SHP77 treated with DMSO at 0.1 percent for 48 hours (cell line): Measurements from ENCODE around the gene ALDH6A1.

Experiments
- DNase-seq: peaks from one replicate; lab custom pipeline; 2025; lab: John Stamatoyannopoulos, UW

Gene ALDH6A1

GRCh38 chr14:74049876-74050495, 34.3 kb downstream of the ALDH6A1 start:
- no peak for DNase-seq

DNA sequence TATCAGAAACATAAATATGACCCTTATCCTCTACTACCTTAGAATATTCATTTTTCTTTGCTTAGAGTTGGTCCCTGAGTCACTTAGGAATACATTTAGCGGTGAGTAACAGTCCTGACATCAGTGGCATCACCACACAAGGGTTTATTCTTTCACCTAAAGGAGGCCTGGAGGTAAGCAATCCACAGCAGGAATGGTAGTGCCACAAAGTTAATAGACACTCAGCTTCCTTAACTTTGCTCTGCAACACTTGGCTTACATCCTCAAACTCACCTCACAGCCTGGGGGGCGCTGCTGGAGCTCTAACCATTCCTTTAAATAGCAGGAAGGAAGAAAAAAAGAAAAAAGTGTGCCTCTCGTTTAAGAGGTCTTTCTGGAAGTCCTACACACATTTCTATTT, 36.0 kb downstream of the ALDH6A1 start:
- no peak for DNase-seq

GRCh38 chr14:74045522-74045921, 38.7 kb downstream of the ALDH6A1 start:
- DNase-seq, result no peak

GRCh38 chr14:74042296-74042695, 42.0 kb downstream of the ALDH6A1 start:
- DNase-seq, result no peak

DNA sequence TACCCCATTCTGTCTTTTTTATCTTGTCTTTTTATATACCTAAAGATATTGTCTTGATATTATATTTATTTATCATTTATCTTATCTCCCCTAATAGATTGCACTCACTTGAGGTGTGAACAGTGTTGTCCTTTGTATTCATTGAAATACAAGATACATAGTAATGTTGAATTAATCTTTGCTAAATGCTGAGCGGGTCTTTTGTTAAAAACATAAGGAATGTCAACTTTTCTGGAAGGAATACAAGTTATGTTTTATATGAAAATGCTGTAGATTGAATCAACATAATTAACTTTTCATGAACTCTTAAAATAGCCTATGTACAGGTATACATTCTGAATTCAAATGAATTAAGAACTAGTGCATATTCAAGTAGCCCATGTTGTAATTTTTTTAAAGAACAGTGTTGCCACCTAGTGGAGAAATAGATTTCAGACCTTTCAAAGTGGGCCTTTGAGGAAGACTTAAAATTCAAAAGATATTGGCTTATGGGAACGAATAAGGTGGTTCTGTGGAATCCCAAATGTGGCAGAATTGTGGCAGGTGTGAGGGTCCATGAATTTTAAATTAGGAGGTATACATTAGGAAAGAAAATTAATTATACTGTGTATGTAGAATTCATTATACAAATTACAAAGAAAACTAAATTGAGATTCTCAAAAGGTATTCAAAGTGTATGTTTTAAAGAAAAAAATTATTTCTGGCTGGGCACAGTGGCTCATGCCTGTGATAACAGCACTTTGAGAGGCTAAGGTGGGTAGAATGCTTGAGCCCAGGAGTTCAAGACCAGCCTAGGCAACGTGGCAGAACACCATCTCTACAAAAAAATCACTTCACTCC, 46.0 kb downstream of the ALDH6A1 start:
- DNase-seq, result peak; percentile 37

DNA sequence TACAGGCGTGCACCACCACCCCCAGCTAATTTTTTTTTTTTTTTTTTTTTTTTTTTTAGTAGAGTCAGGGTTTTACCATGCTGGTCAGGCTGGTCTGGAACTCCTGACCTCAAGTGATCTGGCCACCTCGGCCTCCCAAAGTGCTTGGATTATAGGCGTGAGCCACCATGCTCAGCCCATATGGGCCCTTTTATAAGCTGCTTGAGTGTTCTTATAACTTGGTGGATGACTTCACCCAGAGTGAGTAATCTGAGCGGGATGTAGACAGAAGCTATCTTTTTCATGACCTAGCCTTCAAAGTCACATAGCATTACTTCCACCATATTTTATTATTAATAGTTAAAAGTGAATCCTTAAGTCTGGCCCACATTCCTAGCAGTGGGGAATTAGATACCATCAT, 48.7 kb downstream of the ALDH6A1 start:
- DNase-seq, result no peak

DNA sequence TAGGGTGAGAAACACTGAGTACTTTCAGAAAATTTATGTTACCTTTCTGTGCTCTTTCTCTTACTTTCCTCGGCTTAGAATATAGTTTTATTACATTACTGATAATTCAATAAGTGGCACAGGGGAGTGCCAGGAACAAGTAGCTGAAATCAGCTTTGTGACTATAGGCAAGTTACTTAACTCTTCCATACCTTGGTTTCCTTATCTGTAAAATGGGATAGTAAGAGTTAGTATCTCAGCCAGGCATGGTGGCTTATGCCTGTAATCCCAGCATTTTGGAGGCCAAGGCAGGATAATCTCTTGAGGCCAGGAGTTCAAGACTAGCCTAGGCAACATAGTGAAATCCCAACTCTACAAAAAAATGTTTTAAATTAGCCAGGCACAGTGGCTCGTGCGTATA, 49.7 kb downstream of the ALDH6A1 start:
- DNase-seq, result no peak

DNA sequence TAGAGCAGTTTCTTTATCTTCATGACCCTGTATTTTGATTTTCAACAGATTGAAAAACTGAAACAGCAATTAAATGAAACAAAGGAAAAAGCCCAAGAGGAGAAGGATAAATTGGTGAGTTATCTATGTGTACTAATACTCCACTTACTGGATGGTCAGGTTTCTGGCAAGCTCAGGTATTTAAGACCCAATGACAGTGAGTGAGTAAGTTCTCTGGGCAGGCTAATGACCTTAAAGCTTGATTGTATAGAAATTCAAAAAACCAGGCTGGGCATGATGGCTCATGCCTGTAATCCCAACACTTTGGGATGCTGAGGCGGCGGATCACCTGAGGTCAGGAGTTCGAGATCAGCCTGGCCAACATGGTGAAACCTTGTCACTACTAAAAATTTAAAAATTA, 55.1 kb downstream of the ALDH6A1 start:
- no peak for DNase-seq

GRCh38 chr14:74022346-74022745, 61.9 kb downstream of the ALDH6A1 start:
- no peak for DNase-seq

- DNase-seq, result peak; percentile 4
Measured at GRCh38 chr14:74019408-74020137, 64.7 kb downstream of the ALDH6A1 start.

- DNase-seq, result peak; percentile 34
Measured at GRCh38 chr14:74018586-74019407, 65.5 kb downstream of the ALDH6A1 start, which contains the start of the genes BBOF1 and ENTPD5. TSS of gene BBOF1 (plus strand) at chr14:74019349. CDS start at chr14:74019479, 130 bp downstream. TSS of gene ENTPD5 (minus strand) at chr14:74019288. CDS start at chr14:73988102, 31,186 bp downstream.

DNA sequence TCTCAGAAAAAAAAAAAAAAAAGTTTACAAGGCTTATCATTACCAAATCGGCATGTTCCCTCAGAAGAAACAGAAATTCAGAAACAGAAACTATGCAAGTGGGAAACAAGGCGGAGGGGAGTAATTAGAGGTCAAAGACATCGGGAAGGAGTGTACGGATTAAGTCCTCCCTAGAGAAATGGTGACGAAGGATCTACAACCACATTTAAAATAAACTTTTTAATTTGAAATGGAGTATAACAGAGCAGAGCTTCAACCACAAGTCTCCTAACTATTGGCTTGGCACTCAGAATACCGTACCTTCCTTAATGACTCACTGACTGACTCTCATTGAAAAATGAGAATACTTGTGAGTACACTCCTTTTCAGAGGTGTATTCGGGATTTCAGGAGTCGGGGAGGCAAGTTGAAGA, 66.1 kb downstream of the ALDH6A1 start:
- no peak for DNase-seq

DNA sequence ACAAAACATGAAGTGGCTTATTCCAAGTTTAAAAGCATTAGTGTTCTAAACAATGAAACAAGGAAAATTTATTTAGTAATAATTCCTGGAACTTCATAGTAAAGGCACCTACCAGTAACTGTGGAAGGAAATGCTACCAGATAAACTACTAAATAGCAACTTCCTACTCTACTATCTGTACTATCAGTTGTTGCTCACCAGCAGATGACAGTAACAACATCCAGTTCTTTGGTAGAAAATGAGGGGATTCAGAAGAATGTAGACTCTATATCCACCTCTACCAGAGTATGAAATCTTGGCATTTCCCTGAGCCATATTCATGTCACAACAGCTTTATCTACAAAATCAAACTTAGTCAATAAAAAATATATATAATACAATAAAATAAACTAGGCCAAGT, 68.3 kb downstream of the ALDH6A1 start:
- DNase-seq, result no peak

DNA sequence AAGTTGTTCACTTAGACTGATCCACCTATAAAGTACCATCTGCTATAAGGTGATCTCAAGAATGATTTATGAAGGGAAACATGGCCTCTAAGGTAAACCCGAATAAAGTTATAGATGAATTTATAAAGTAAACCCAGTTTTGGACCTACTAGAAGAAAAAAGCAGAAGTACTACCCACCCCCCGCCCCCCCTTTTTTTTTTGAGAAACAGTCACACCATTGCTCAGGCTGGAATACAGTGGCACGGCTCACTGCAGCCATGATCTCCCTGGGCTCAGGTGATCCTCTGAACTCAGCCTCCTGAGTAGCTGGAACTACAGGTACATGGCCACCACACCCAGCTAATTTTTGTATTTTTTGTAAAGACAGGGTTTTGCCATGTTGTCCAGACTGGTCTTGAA, 69.1 kb downstream of the ALDH6A1 start:
- no peak for DNase-seq

DNA sequence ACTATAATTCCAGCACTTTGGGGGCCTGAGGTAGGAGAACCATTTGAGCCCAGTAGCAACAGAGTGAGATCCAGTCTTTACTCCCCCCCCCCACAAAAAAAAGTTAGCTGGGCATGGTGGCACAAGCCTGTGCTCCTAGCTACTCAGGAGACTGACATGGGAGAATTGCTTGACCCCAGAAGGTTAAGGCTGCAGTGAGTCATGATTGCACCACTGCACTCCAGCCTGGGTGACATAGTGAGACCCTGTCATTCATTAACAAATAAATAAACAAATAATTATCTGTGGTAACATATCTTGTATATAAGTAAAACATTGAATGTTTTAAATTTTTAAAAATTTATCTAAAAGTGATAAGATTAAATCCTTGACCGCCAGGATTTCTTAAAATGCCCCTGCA, 70.0 kb downstream of the ALDH6A1 start:
- no peak for DNase-seq

DNA sequence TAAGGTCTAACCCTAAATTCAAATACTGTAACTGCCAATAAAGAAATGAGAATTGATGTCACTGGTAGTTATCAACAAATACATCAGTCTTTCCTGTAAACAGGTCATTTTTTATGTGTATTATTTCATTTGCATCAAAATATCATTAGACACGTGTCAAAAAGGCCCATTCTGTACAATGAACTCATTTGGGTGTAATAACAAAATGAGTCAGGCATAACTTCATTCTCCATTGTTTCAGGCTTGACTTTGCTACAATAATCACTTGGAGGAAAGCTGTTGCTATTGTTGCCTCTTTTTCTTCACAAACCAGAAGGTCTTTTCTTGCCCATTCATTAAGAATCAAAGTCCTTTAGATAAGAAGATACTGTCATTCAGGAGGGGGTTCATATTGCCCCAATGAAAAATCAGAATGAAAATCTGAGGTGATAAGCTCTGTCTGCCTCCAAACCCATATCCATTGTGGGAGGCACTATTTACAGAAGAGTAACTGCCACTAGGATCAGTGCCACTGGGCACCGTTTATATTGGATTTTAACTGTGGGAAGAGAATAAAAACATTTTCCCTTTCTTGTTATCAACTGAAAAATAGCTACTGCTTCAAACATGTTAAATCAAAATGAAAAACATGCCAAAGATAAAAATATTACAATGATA, 75.3 kb downstream of the ALDH6A1 start:
- no peak for DNase-seq
